HepG2 (cell line): ENCODE results near the gene C1D. TPM values are rescaled to one million over a fixed set of nuclear protein-coding genes. Genes with fewer than 3 reads are reported as not detected.

ENCODE experiments used
- ATRX ChIP-seq: sonication (generic); formaldehyde crosslinking; IDR thresholded peaks from 2 replicates; pipeline ENCODE4 v1.4.0; 2020; ENCODE audit warnings: missing genetic modification reagents, borderline replicate concordance
- GATA4 ChIP-seq: sonication (generic); IDR thresholded peaks from 2 replicates; pipeline ENCODE4 v1.6.1; 2016; ENCODE audit warnings: antibody characterized with exemption, low read depth, borderline replicate concordance
- IRX3 ChIP-seq: sonication (generic); formaldehyde crosslinking; IDR thresholded peaks from 2 replicates; pipeline ENCODE4 v1.8.1; 2023; ENCODE audit warnings: mild to moderate bottlenecking, low read depth, missing genetic modification reagents, borderline replicate concordance
- MYC ChIP-seq: sonication (generic); formaldehyde crosslinking; IDR thresholded peaks from 2 replicates; pipeline ENCODE4 v1.9.0; 2021; ENCODE audit warnings: missing genetic modification reagents, borderline replicate concordance
- PCBP2 ChIP-seq: fragments of 200-400 bp; formaldehyde crosslinking; optimal IDR thresholded peaks from 2 replicates; pipeline ENCODE3; 2018; ENCODE audit warnings: low read length, low read depth; ENCODE audit not compliant: poor library complexity, severe bottlenecking
- PITX1 ChIP-seq: sonication (generic); formaldehyde crosslinking; IDR thresholded peaks from 2 replicates; pipeline ENCODE4 v1.5.1; 2020; ENCODE audit warnings: mild to moderate bottlenecking, missing genetic modification reagents
- RORA ChIP-seq: sonication (generic); formaldehyde crosslinking; IDR thresholded peaks from 2 replicates; pipeline ENCODE4 v1.5.0; 2020; ENCODE audit warnings: mild to moderate bottlenecking, missing genetic modification reagents, moderate library complexity
- THYN1 ChIP-seq: sonication (generic); formaldehyde crosslinking; IDR thresholded peaks from 2 replicates; pipeline ENCODE4 v1.8.1; 2023; ENCODE audit warnings: low read depth, mild to moderate bottlenecking, moderate library complexity, missing genetic modification reagents, borderline replicate concordance
- ZHX2 ChIP-seq, 2 experiments: sonication (generic) in 1 of 2; formaldehyde crosslinking in 1 of 2; IDR thresholded peaks; 2 replicates each; pipeline versions ENCODE4 v1.6.1 to v1.9.0; 2014 to 2022; ENCODE audit warnings: antibody characterized with exemption in 1 of 2, borderline replicate concordance in 1 of 2, inconsistent platforms in 1 of 2, low read depth in 1 of 2, missing genetic modification reagents in 1 of 2
- ZNF121 ChIP-seq: sonication (generic); formaldehyde crosslinking; IDR thresholded peaks from 2 replicates; pipeline ENCODE4 v1.5.0; 2020; ENCODE audit warnings: mild to moderate bottlenecking, missing genetic modification reagents
- ZNF468 ChIP-seq: sonication (generic); formaldehyde crosslinking; IDR thresholded peaks from 2 replicates; pipeline ENCODE4 v1.8.0; 2022; ENCODE audit warnings: mild to moderate bottlenecking, moderate library complexity, missing genetic modification reagents
- ZNF574 ChIP-seq: sonication (generic); formaldehyde crosslinking; IDR thresholded peaks from 2 replicates; pipeline ENCODE4 v1.4.0; 2020; ENCODE audit warnings: missing genetic modification reagents
- ZNF576 ChIP-seq: sonication (generic); formaldehyde crosslinking; IDR thresholded peaks from 2 replicates; pipeline ENCODE4 v1.4.0; 2020; ENCODE audit warnings: mild to moderate bottlenecking, missing genetic modification reagents
- ZNF629 ChIP-seq: sonication (generic); formaldehyde crosslinking; conservative IDR thresholded peaks from 2 replicates; pipeline ENCODE4 v1.5.0; 2020; ENCODE audit warnings: missing genetic modification reagents
- ZNF766 ChIP-seq: sonication (generic); formaldehyde crosslinking; IDR thresholded peaks from 2 replicates; pipeline ENCODE4 v1.5.0; 2020; ENCODE audit warnings: missing genetic modification reagents, borderline replicate concordance
- ZNF800 ChIP-seq: sonication (generic); formaldehyde crosslinking; IDR thresholded peaks from 2 replicates; pipeline ENCODE4 v1.4.0; 2020; ENCODE audit warnings: missing genetic modification reagents
- ZNF879 ChIP-seq: sonication (generic); formaldehyde crosslinking; IDR thresholded peaks from 2 replicates; pipeline ENCODE4 v1.8.1; 2023; ENCODE audit warnings: missing genetic modification reagents
- polyA plus RNA-seq, 8 experiments: library from polyadenylated mRNA; depleted of rRNA in 3 of 8; stranded (reverse) in 7 of 8; unstranded in 1 of 8; fragments of >200 nt; fragmentation: Illumina TruSeq in 4 of 8; extraction: Trizol in 4 of 8; gene quantifications; 2 replicates each; pipeline versions ENCODE4 v1.2.1 to v1.2.3, GENCODE V29; 2011 to 2016; ENCODE audit warnings: low read depth in 4 of 8, missing spikeins in 1 of 8, mixed read lengths in 1 of 8; ENCODE audit not compliant: insufficient read depth in 1 of 8
- total RNA-seq, 5 experiments: library from RNA; depleted of rRNA; stranded (reverse); fragments of >200 nt; fragmentation: Illumina TruSeq; extraction: Trizol; gene quantifications; 2 replicates each; pipeline ENCODE4 v1.2.3, GENCODE V29; 2016; ENCODE audit warnings: low read depth in 1 of 5

The C1D gene
- total and polyA plus RNA-seq, 2 of the 13 experiments (the other 11 are each of a cell fraction or from before 2014, with no cell fraction given): 38.1 to 43.5 TPM

GRCh38 chr2:68062680-68063387 lies at the start of gene C1D (continued):
- peak; percentile 94 for TF ChIP-seq ZHX2 (IDR thresholded peaks at IDR 0.05; ENCODE audit: low read depth)
- no peak for TF ChIP-seq ZHX2 (CRISPR knock-in tag; IDR thresholded peaks at IDR 0.05; ENCODE audit: borderline replicate concordance)
- TF ChIP-seq ZNF879 (CRISPR knock-in tag): no peak
- TF ChIP-seq RORA (CRISPR knock-in tag): no peak
- no peak for TF ChIP-seq ZNF576 (CRISPR knock-in tag)
- TF ChIP-seq ATRX (CRISPR knock-in tag): no peak
- peak; percentile 71; the same call in 1 of the 2 replicates for TF ChIP-seq ZNF766
- TF ChIP-seq ZNF468 (CRISPR knock-in tag): no peak
- peak; percentile 88 for TF ChIP-seq ZNF574 (CRISPR knock-in tag)
- peak; percentile 60 for TF ChIP-seq ZNF121 (CRISPR knock-in tag)
- no peak; the same call in 1 of the 2 replicates for TF ChIP-seq PITX1 (CRISPR knock-in tag)
- TF ChIP-seq MYC (CRISPR knock-in tag): peak; percentile 65; the same call in 1 of the 2 replicates
- TF ChIP-seq ZNF629 (CRISPR knock-in tag): no peak
- no peak; the same call in 1 of the 2 replicates for TF ChIP-seq ZNF800 (CRISPR knock-in tag)
- TF ChIP-seq THYN1 (CRISPR knock-in tag): no peak
- TF ChIP-seq PCBP2: no peak
- TF ChIP-seq IRX3 (CRISPR knock-in tag): no peak
- peak; percentile 79; the same call in 1 of the 2 replicates for TF ChIP-seq GATA4
